GM12878 (cell line): Measurements from ENCODE around the gene ZBTB7B.

Experiments used
- CHD2 ChIP-seq: IDR thresholded peaks from 2 replicates; pipeline ENCODE4 v1.6.1; 2011; ENCODE audit warnings: low read depth, low read length, improper control_type of control experiment, borderline replicate concordance
- EZH2 ChIP-seq: IDR thresholded peaks from 2 replicates; pipeline ENCODE4 v1.6.1; 2012; ENCODE audit warnings: low read depth, mild to moderate bottlenecking, control low read depth, inconsistent platforms, low read length, borderline replicate concordance; ENCODE audit not compliant: control insufficient read depth
- FOXK2 ChIP-seq: fragments of 450-650 bp; IDR thresholded peaks from 2 replicates; pipeline ENCODE4 v1.6.1; 2017; ENCODE audit warnings: mild to moderate bottlenecking, moderate library complexity
- NRF1 ChIP-seq: conservative IDR thresholded peaks from 2 replicates; pipeline ENCODE4 v1.6.1; 2011; ENCODE audit warnings: mild to moderate bottlenecking, low read depth, low read length, improper control_type of control experiment
- POLR2AphosphoS5 ChIP-seq: IDR thresholded peaks from 2 replicates; pipeline ENCODE4 v1.6.1; 2011; ENCODE audit warnings: mild to moderate bottlenecking, low read length, inconsistent platforms
- RAD21 ChIP-seq: IDR thresholded peaks from 2 replicates; pipeline ENCODE4 v1.6.1; 2011; ENCODE audit warnings: mild to moderate bottlenecking, low read depth, low read length, moderate library complexity; ENCODE audit not compliant: insufficient read depth
- SRF ChIP-seq, 2 experiments: IDR thresholded peaks; 2 replicates each; pipeline ENCODE4 v1.6.1; 2011; ENCODE audit warnings: low read depth in 2 of 2, low read length in 2 of 2, mild to moderate bottlenecking in 1 of 2, moderate library complexity in 1 of 2
- TF ChIP-seq, protein P1 (sequence below), 3 experiments: IDR thresholded peaks in 2 of 3; conservative IDR thresholded peaks in 1 of 3; 2 replicates each; pipeline ENCODE4 v1.5.1; 2011; ENCODE audit warnings: low read depth in 3 of 3, low read length in 3 of 3, mild to moderate bottlenecking in 3 of 3, control low read depth in 2 of 3, moderate library complexity in 2 of 3, inconsistent platforms in 1 of 3, mixed read lengths in 1 of 3; ENCODE audit not compliant: control insufficient read depth in 2 of 3, insufficient read depth in 1 of 3; ENCODE audit errors: extremely low read depth in 1 of 3
- TF ChIP-seq, protein P2 (sequence below): IDR thresholded peaks from 2 replicates; pipeline ENCODE4 v1.6.1; 2011; ENCODE audit warnings: low read depth, mild to moderate bottlenecking, low read length, moderate library complexity, borderline replicate concordance; ENCODE audit errors: extremely low read depth
- TF ChIP-seq, protein P3 (sequence below): fragments of 450-650 bp; formaldehyde crosslinking; IDR thresholded peaks from 2 replicates; pipeline ENCODE4 v1.5.0; 2022; ENCODE audit warnings: mild to moderate bottlenecking, missing genetic modification characterization
- TF ChIP-seq, protein P4 (sequence below): IDR thresholded peaks from 2 replicates; pipeline ENCODE4 v1.6.1; 2011; ENCODE audit warnings: mild to moderate bottlenecking, low read depth, low read length, moderate library complexity; ENCODE audit not compliant: insufficient replicate concordance
- TF ChIP-seq, protein P5 (sequence below): fragments of 450-650 bp; IDR thresholded peaks from 2 replicates; pipeline ENCODE4 v1.6.1; 2016; ENCODE audit warnings: mild to moderate bottlenecking
- TF ChIP-seq, protein P6 (sequence below): IDR thresholded peaks from 2 replicates; pipeline ENCODE4 v1.6.1; 2011; ENCODE audit warnings: borderline replicate concordance, low read depth, mild to moderate bottlenecking, moderate library complexity, low read length; ENCODE audit not compliant: insufficient read depth, poor library complexity, severe bottlenecking

DNA sequence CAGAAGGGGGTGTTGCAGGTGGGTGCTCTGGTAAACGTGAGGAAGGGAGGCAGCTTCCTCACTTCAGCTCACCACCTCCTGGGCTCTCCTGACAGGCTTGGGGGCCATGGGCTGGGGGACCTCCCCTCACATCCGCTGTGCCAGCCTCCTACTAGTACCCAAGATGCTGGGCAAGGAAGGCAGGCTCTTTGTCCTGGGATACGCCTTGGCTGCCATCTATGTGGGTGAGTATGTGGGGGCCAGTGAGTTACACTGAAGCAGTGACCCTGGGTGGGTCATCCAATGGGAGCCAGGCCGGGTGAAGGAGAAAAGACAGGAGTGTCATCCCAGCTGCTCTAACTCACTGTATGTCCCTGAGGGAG, 36.7 kb downstream of the ZBTB7B start:
- TF ChIP-seq EZH2, result no peak
- no peak for TF ChIP-seq SRF (IDR thresholded peaks at IDR 0.05; ENCODE audit: low read depth in 2 of 2, low read length in 2 of 2)
- TF ChIP-seq, protein P1, sequence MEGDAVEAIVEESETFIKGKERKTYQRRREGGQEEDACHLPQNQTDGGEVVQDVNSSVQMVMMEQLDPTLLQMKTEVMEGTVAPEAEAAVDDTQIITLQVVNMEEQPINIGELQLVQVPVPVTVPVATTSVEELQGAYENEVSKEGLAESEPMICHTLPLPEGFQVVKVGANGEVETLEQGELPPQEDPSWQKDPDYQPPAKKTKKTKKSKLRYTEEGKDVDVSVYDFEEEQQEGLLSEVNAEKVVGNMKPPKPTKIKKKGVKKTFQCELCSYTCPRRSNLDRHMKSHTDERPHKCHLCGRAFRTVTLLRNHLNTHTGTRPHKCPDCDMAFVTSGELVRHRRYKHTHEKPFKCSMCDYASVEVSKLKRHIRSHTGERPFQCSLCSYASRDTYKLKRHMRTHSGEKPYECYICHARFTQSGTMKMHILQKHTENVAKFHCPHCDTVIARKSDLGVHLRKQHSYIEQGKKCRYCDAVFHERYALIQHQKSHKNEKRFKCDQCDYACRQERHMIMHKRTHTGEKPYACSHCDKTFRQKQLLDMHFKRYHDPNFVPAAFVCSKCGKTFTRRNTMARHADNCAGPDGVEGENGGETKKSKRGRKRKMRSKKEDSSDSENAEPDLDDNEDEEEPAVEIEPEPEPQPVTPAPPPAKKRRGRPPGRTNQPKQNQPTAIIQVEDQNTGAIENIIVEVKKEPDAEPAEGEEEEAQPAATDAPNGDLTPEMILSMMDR (IDR thresholded peaks at IDR 0.05 in 2 of 3, conservative IDR thresholded peaks at IDR 0.05 in 1 of 3; ENCODE audit: control insufficient read depth in 2 of 3, extremely low read depth in 1 of 3, insufficient read depth in 1 of 3, low read depth in 3 of 3, low read length in 3 of 3), result no peak
- TF ChIP-seq, protein P2, sequence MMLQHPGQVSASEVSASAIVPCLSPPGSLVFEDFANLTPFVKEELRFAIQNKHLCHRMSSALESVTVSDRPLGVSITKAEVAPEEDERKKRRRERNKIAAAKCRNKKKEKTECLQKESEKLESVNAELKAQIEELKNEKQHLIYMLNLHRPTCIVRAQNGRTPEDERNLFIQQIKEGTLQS, result no peak
- TF ChIP-seq, protein P3, sequence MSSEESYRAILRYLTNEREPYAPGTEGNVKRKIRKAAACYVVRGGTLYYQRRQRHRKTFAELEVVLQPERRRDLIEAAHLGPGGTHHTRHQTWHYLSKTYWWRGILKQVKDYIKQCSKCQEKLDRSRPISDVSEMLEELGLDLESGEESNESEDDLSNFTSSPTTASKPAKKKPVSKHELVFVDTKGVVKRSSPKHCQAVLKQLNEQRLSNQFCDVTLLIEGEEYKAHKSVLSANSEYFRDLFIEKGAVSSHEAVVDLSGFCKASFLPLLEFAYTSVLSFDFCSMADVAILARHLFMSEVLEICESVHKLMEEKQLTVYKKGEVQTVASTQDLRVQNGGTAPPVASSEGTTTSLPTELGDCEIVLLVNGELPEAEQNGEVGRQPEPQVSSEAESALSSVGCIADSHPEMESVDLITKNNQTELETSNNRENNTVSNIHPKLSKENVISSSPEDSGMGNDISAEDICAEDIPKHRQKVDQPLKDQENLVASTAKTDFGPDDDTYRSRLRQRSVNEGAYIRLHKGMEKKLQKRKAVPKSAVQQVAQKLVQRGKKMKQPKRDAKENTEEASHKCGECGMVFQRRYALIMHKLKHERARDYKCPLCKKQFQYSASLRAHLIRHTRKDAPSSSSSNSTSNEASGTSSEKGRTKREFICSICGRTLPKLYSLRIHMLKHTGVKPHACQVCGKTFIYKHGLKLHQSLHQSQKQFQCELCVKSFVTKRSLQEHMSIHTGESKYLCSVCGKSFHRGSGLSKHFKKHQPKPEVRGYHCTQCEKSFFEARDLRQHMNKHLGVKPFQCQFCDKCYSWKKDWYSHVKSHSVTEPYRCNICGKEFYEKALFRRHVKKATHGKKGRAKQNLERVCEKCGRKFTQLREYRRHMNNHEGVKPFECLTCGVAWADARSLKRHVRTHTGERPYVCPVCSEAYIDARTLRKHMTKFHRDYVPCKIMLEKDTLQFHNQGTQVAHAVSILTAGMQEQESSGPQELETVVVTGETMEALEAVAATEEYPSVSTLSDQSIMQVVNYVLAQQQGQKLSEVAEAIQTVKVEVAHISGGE (CRISPR knock-in tag), result no peak
- TF ChIP-seq, protein P4, sequence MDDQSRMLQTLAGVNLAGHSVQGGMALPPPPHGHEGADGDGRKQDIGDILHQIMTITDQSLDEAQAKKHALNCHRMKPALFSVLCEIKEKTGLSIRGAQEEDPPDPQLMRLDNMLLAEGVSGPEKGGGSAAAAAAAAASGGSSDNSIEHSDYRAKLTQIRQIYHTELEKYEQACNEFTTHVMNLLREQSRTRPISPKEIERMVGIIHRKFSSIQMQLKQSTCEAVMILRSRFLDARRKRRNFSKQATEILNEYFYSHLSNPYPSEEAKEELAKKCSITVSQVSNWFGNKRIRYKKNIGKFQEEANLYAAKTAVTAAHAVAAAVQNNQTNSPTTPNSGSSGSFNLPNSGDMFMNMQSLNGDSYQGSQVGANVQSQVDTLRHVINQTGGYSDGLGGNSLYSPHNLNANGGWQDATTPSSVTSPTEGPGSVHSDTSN, result no peak
- TF ChIP-seq RAD21, result no peak
- TF ChIP-seq, protein P5, sequence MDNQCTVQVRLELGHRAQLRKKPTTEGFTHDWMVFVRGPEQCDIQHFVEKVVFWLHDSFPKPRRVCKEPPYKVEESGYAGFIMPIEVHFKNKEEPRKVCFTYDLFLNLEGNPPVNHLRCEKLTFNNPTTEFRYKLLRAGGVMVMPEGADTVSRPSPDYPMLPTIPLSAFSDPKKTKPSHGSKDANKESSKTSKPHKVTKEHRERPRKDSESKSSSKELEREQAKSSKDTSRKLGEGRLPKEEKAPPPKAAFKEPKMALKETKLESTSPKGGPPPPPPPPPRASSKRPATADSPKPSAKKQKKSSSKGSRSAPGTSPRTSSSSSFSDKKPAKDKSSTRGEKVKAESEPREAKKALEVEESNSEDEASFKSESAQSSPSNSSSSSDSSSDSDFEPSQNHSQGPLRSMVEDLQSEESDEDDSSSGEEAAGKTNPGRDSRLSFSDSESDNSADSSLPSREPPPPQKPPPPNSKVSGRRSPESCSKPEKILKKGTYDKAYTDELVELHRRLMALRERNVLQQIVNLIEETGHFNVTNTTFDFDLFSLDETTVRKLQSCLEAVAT, result no peak
- TF ChIP-seq, protein P6, sequence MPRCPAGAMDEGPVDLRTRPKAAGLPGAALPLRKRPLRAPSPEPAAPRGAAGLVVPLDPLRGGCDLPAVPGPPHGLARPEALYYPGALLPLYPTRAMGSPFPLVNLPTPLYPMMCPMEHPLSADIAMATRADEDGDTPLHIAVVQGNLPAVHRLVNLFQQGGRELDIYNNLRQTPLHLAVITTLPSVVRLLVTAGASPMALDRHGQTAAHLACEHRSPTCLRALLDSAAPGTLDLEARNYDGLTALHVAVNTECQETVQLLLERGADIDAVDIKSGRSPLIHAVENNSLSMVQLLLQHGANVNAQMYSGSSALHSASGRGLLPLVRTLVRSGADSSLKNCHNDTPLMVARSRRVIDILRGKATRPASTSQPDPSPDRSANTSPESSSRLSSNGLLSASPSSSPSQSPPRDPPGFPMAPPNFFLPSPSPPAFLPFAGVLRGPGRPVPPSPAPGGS, result no peak
- no peak for TF ChIP-seq POLR2AphosphoS5
- TF ChIP-seq FOXK2, result no peak
- no peak for TF ChIP-seq CHD2
- no peak for TF ChIP-seq NRF1
